Measurements from ENCODE around the gene GTF3C1. TPM values are rescaled to one million over a fixed set of nuclear protein-coding genes. Genes with fewer than 3 reads are reported as not detected.

GTF3C1 gene
- total RNA-seq, 1 donor from 2014 or later = 98.7 TPM

- H3K4me3 Mint-ChIP-seq (ENCODE audit: unreplicated experiment) = no peak overlapping the region
- peaks cover 8% of the 10 kb centered on the region for H3K27me3 Mint-ChIP-seq (ENCODE audit: unreplicated experiment)
- no peak for DNase-seq (ENCODE audit: low spot score)
- H3K9me3 Mint-ChIP-seq (ENCODE audit: unreplicated experiment) = no peaks in the 10 kb centered on the region
- no peak overlapping the region for H3K27ac Mint-ChIP-seq (ENCODE audit: unreplicated experiment)
- H3K4me1 Mint-ChIP-seq (ENCODE audit: unreplicated experiment) = no peaks in the 10 kb centered on the region
- no peak for TF ChIP-seq CTCF (IDR thresholded peaks at IDR 0.05; ENCODE audit: unreplicated experiment)
- H3K36me3 Mint-ChIP-seq (ENCODE audit: low read depth, unreplicated experiment) = peaks cover 10% of the 10 kb centered on the region
Measured at GRCh38 chr16:27447301-27447700, 102.4 kb downstream of the GTF3C1 start.

GRCh38 chr16:27446721-27447120, 103.0 kb downstream of the GTF3C1 start:
- Mint-ChIP-seq H3K9me3 (ENCODE audit: unreplicated experiment) (no peaks in the 10 kb centered on the region), H3K4me3 (ENCODE audit: unreplicated experiment) (no peak overlapping the region), H3K4me1 (ENCODE audit: unreplicated experiment) (no peaks in the 10 kb centered on the region), H3K27me3 (ENCODE audit: unreplicated experiment) (peaks cover 7% of the 10 kb centered on the region), H3K36me3 (ENCODE audit: low read depth, unreplicated experiment) (peaks cover 7% of the 10 kb centered on the region), H3K27ac (ENCODE audit: unreplicated experiment) (no peak overlapping the region)
- TF ChIP-seq CTCF (IDR thresholded peaks at IDR 0.05; ENCODE audit: unreplicated experiment) = no peak
- no peak for DNase-seq (ENCODE audit: low spot score)

GRCh38 chr16:27445502-27446175, 104.1 kb downstream of the GTF3C1 start:
- no peaks in the 10 kb centered on the region for H3K9me3 Mint-ChIP-seq (ENCODE audit: unreplicated experiment)
- DNase-seq (ENCODE audit: low spot score) = no peak
- no peak overlapping the region for H3K4me3 Mint-ChIP-seq (ENCODE audit: unreplicated experiment)
- peaks cover 7% of the 10 kb centered on the region for H3K36me3 Mint-ChIP-seq (ENCODE audit: low read depth, unreplicated experiment)
- H3K27ac Mint-ChIP-seq (ENCODE audit: unreplicated experiment) = no peak overlapping the region
- H3K4me1 Mint-ChIP-seq (ENCODE audit: unreplicated experiment) = no peaks in the 10 kb centered on the region
- H3K27me3 Mint-ChIP-seq (ENCODE audit: unreplicated experiment) = peaks cover 5% of the 10 kb centered on the region
- no peak for TF ChIP-seq CTCF (IDR thresholded peaks at IDR 0.05; ENCODE audit: unreplicated experiment)

GRCh38 chr16:27444470-27444869, 105.2 kb downstream of the GTF3C1 start:
- Mint-ChIP-seq H3K27ac (ENCODE audit: unreplicated experiment) (no peak overlapping the region), H3K27me3 (ENCODE audit: unreplicated experiment) (peaks cover 7% of the 10 kb centered on the region), H3K4me1 (ENCODE audit: unreplicated experiment) (peaks cover 1% of the 10 kb centered on the region), H3K36me3 (ENCODE audit: low read depth, unreplicated experiment) (peaks cover 7% of the 10 kb centered on the region), H3K9me3 (ENCODE audit: unreplicated experiment) (no peaks in the 10 kb centered on the region), H3K4me3 (ENCODE audit: unreplicated experiment) (no peak overlapping the region)
- TF ChIP-seq CTCF (IDR thresholded peaks at IDR 0.05; ENCODE audit: unreplicated experiment) = no peak
- DNase-seq (ENCODE audit: low spot score) = no peak

GRCh38 chr16:27444015-27444414, 105.7 kb downstream of the GTF3C1 start:
- TF ChIP-seq CTCF (IDR thresholded peaks at IDR 0.05; ENCODE audit: unreplicated experiment) = no peak
- Mint-ChIP-seq H3K27me3 (ENCODE audit: unreplicated experiment) (peaks cover 7% of the 10 kb centered on the region), H3K9me3 (ENCODE audit: unreplicated experiment) (no peaks in the 10 kb centered on the region), H3K4me1 (ENCODE audit: unreplicated experiment) (peaks cover 6% of the 10 kb centered on the region), H3K4me3 (ENCODE audit: unreplicated experiment) (no peak overlapping the region), H3K36me3 (ENCODE audit: low read depth, unreplicated experiment) (peaks cover 10% of the 10 kb centered on the region), H3K27ac (ENCODE audit: unreplicated experiment) (peak overlapping the region; percentile 30)
- no peak for DNase-seq (ENCODE audit: low spot score)

All from endothelial cell (in vitro differentiated cells).